ENCODE data around the gene PIK3CB. TPM values are rescaled to one million over a fixed set of nuclear protein-coding genes. Genes with fewer than 3 reads are reported as not detected.

The PIK3CB gene
- polyA plus RNA-seq, 1 of the 3 experiments (the other 2 are of a cell fraction): 6.8 TPM

- H3K9me2 ChIP-seq: no peaks in the 10 kb centered on the region
- no peak overlapping the region for H3K9ac ChIP-seq
- 91% methylated on average over 8 of the region's 8 CpGs for WGBS (ENCODE audit: low lambda C conversion rate)
- peaks cover 10% of the 10 kb centered on the region for H3F3A ChIP-seq (replicated peaks; ENCODE audit: insufficient read depth)
- H3K79me2 ChIP-seq (ENCODE audit: insufficient read depth): no peaks in the 10 kb centered on the region
- peaks cover 9 to 10% of the 10 kb centered on the region in 2 experiments for H3K36me3 ChIP-seq (replicated peaks in 1 of 2; ENCODE audit: control insufficient read depth in 1 of 2, insufficient read depth in 2 of 2, low read length in 1 of 2)
- H3K4me1 ChIP-seq (ENCODE audit: control insufficient read depth in 1 of 2, insufficient read depth in 2 of 2, low read depth in 1 of 2, low read length in 1 of 2): peaks cover 0 to 4% of the 10 kb centered on the region in 2 experiments; a peak in 1 of 4 replicates
- H3K9me3 ChIP-seq: no peaks in the 10 kb centered on the region
- ChIA-PET POLR2A (no interaction called here), CTCF (interaction anchor here (0.7 to 17.8 kb wide), 6 partner anchors 16 to 242 kb away, joined by 3 to 298 read pairs (median 3); partner anchors contain the start of gene CEP70)
- H4K20me1 ChIP-seq (ENCODE audit: insufficient read depth): peaks cover 3% of the 10 kb centered on the region; the same call in 1 of the 2 replicates
- H3K27me3 ChIP-seq (ENCODE audit: insufficient read depth): no peaks in the 10 kb centered on the region
- no peak overlapping the region for H2AFZ ChIP-seq (ENCODE audit: low read depth)
- H3K4me3 ChIP-seq (ENCODE audit: low read depth in 2 of 2, low read length in 1 of 2): no peak overlapping the region
- H3K27ac ChIP-seq (ENCODE audit: low read depth in 2 of 2, low read length in 1 of 2): peak overlapping the region in 1 of 2 experiments; percentile 42; a peak in 2 of 4 replicates
- H3K4me2 ChIP-seq: peak overlapping the region; percentile 54; the same call in 1 of the 2 replicates
- DNase-seq: no peak
- TF ChIP-seq RCOR1 (IDR thresholded peaks at IDR 0.05; ENCODE audit: low read length): no peak
- TF ChIP-seq FOXJ3 (CRISPR knock-in tag; IDR thresholded peaks at IDR 0.05): no peak
- TF ChIP-seq EP300 (IDR thresholded peaks at IDR 0.05; ENCODE audit: borderline replicate concordance in 1 of 2, low read depth in 1 of 2, low read length in 1 of 2): peak in 1 of 2 experiments; percentile 91; a peak in 2 of 4 replicates
- TF ChIP-seq RXRA (IDR thresholded peaks at IDR 0.05; ENCODE audit: borderline replicate concordance, low read depth): peak; percentile 99
- peak; percentile 98 for TF ChIP-seq JUND (IDR thresholded peaks at IDR 0.05)
- TF ChIP-seq EZH2phosphoT487 (IDR thresholded peaks at IDR 0.05; ENCODE audit: borderline replicate concordance, low read depth): no peak
- TF ChIP-seq NFIC (IDR thresholded peaks at IDR 0.05; ENCODE audit: borderline replicate concordance): peak; percentile 80
- TF ChIP-seq SIN3A (IDR thresholded peaks at IDR 0.05; ENCODE audit: borderline replicate concordance, low read depth, low read length): no peak
- peak; percentile 54; the same call in 1 of the 2 replicates for TF ChIP-seq FOXM1 (IDR thresholded peaks at IDR 0.05; ENCODE audit: low read depth)
- TF ChIP-seq MEF2A (IDR thresholded peaks at IDR 0.05; ENCODE audit: borderline replicate concordance, low read depth): peak; percentile 71
- TF ChIP-seq GABPA (IDR thresholded peaks at IDR 0.05; ENCODE audit: low read depth): no peak
- TF ChIP-seq GATA2 (CRISPR knock-in tag; IDR thresholded peaks at IDR 0.05): no peak
- no peak for TF ChIP-seq RAD21 (IDR thresholded peaks at IDR 0.05; ENCODE audit: low read length)
- no peak for TF ChIP-seq USF1 (IDR thresholded peaks at IDR 0.05; ENCODE audit: borderline replicate concordance, low read depth)
- TF ChIP-seq, protein P1, sequence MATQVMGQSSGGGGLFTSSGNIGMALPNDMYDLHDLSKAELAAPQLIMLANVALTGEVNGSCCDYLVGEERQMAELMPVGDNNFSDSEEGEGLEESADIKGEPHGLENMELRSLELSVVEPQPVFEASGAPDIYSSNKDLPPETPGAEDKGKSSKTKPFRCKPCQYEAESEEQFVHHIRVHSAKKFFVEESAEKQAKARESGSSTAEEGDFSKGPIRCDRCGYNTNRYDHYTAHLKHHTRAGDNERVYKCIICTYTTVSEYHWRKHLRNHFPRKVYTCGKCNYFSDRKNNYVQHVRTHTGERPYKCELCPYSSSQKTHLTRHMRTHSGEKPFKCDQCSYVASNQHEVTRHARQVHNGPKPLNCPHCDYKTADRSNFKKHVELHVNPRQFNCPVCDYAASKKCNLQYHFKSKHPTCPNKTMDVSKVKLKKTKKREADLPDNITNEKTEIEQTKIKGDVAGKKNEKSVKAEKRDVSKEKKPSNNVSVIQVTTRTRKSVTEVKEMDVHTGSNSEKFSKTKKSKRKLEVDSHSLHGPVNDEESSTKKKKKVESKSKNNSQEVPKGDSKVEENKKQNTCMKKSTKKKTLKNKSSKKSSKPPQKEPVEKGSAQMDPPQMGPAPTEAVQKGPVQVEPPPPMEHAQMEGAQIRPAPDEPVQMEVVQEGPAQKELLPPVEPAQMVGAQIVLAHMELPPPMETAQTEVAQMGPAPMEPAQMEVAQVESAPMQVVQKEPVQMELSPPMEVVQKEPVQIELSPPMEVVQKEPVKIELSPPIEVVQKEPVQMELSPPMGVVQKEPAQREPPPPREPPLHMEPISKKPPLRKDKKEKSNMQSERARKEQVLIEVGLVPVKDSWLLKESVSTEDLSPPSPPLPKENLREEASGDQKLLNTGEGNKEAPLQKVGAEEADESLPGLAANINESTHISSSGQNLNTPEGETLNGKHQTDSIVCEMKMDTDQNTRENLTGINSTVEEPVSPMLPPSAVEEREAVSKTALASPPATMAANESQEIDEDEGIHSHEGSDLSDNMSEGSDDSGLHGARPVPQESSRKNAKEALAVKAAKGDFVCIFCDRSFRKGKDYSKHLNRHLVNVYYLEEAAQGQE (IDR thresholded peaks at IDR 0.05; ENCODE audit: low read depth, low read length): no peak
- no peak for TF ChIP-seq IRF3 (IDR thresholded peaks at IDR 0.05; ENCODE audit: low read depth, low read length)
- TF ChIP-seq, protein P2, sequence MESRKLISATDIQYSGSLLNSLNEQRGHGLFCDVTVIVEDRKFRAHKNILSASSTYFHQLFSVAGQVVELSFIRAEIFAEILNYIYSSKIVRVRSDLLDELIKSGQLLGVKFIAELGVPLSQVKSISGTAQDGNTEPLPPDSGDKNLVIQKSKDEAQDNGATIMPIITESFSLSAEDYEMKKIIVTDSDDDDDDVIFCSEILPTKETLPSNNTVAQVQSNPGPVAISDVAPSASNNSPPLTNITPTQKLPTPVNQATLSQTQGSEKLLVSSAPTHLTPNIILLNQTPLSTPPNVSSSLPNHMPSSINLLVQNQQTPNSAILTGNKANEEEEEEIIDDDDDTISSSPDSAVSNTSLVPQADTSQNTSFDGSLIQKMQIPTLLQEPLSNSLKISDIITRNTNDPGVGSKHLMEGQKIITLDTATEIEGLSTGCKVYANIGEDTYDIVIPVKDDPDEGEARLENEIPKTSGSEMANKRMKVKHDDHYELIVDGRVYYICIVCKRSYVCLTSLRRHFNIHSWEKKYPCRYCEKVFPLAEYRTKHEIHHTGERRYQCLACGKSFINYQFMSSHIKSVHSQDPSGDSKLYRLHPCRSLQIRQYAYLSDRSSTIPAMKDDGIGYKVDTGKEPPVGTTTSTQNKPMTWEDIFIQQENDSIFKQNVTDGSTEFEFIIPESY (IDR thresholded peaks at IDR 0.05; ENCODE audit: borderline replicate concordance, low read depth): peak; percentile 88
- no peak for TF ChIP-seq USF2 (IDR thresholded peaks at IDR 0.05; ENCODE audit: borderline replicate concordance, low read depth, low read length)
- TF ChIP-seq CHD2 (IDR thresholded peaks at IDR 0.05; ENCODE audit: low read length, partially characterized antibody): no peak
- TF ChIP-seq YY1 (IDR thresholded peaks at IDR 0.05; ENCODE audit: low read depth): no peak
- peak; percentile 98 for TF ChIP-seq FOSL2 (IDR thresholded peaks at IDR 0.05; ENCODE audit: borderline replicate concordance, low read depth)
- TF ChIP-seq RFX5 (IDR thresholded peaks at IDR 0.05; ENCODE audit: low read length): no peak
- peak; percentile 94 for TF ChIP-seq PBX3 (IDR thresholded peaks at IDR 0.05)
Measured at GRCh38 chr3:138694287-138695007, 140.3 kb downstream of the PIK3CB start.
